Measurements from ENCODE around the gene CACNA1B.

Gene CACNA1B

DNA sequence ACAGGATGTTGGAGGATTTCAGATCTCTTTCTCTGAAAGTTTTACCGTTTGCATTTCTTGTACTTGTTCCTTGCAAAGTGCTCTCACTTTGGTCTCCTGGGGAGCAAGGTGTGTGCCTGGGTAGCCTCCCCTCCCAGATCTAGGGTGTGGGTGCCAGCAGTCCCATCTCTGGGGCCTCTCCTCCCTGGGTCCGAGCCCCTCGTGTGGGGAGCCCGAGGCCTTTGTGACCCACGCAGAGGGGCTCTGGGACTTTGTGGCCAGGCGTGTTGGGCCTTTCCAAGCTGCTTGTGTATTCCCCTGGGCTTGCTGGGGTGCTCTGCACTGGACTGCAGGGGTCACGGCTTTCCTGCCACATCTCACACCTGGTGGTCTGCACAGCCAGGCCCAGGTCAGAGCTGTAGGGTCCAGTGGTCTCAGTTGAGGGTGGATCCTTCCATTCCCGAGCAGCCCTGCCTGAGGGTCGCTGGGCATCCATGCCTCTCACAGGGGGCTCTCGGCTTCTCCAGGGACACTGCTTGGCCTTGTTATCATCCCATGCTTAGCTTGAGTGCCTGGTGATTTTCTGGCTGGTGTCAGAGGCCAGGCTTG is 96.3 kb downstream of the CACNA1B start:
- WGBS (ENCODE audit: extremely low coverage, insufficient coverage, low lambda C conversion rate), result no CpG with 5 or more reads among the region's 10 CpGs

DNA sequence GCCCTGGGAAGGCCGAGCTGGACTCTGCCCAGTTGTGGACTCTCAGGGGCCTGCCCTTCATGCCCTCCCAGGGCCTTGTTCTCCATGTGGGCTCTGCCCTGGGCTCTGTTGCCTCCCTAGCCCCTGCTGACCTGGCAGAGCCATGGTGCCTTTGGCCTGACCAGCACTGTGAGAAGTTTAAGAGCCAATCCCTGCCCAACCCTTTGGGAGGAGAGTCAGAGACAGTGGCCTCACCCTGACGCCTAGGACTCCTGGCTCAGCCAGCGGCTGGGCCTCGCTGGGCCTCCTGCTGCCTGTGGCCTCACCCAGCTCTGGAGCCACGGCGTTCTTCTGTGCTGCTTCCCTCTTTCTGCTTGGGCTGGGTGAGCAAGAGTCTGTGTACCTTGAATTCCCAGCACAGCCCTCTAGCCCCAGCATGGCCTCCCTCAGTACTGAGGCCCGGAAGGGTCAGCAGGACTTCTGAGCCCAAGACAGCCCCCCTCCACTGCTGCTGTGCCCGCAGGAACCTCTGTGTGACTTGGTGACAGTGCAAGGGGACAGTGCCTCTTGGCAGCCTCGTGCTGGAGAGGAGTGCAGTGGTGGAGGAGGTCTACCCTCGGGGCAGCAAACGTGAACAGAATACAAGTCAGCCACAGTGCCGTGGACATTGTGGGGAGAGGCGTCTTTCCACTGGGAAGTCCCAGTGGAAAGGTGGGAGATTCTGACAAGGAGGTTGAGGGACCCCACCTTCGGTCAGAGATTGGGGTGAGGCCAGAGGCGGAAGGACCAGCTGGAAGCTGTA is 97.4 kb downstream of the CACNA1B start:
- WGBS (ENCODE audit: extremely low coverage, insufficient coverage, low lambda C conversion rate), result no CpG with 5 or more reads among the region's 15 CpGs
- Histone ChIP-seq H2BK5ac (ENCODE audit: low read length) (no peak overlapping the region), H4K8ac (ENCODE audit: low read depth, low read length) (no peak overlapping the region), H3K4me2 (ENCODE audit: low read length) (no peak overlapping the region), H4K5ac (ENCODE audit: low read length) (no peak overlapping the region), H2BK120ac (ENCODE audit: low read depth, low read length) (no peak overlapping the region), H3K4me1 (ENCODE audit: control insufficient read depth, low read depth, low read length) (no peaks in the 10 kb centered on the region), H3K56ac (ENCODE audit: low read length) (no peak overlapping the region), H3K4me3 (ENCODE audit: low read length) (no peak overlapping the region), H3K9ac (ENCODE audit: low read length) (no peak overlapping the region), H3K79me2 (ENCODE audit: control insufficient read depth, insufficient read depth, low read length) (no peaks in the 10 kb centered on the region), H2AK5ac (ENCODE audit: low read length) (no peak overlapping the region), H3K18ac (ENCODE audit: low read length) (no peak overlapping the region), H3K36me3 (ENCODE audit: control insufficient read depth, insufficient read depth, low read length) (no peaks in the 10 kb centered on the region), H3K27me3 (ENCODE audit: insufficient read depth, low read length, poor library complexity) (no peaks in the 10 kb centered on the region), H3K27ac (ENCODE audit: low read depth, low read length) (no peak overlapping the region), H3K79me1 (ENCODE audit: low read length) (no peaks in the 10 kb centered on the region), H3K23ac (ENCODE audit: low read length) (no peak overlapping the region), H3K4ac (ENCODE audit: low read depth, low read length) (no peak overlapping the region), H2BK15ac (replicated peaks; ENCODE audit: low read depth) (no peak overlapping the region)
- no peak for DNase-seq

More for the DNA sequence above, 96.3 kb downstream of the CACNA1B start:
- Histone ChIP-seq H3K27ac (ENCODE audit: low read depth, low read length) (no peak overlapping the region), H2BK15ac (replicated peaks; ENCODE audit: low read depth) (no peak overlapping the region), H3K4me2 (ENCODE audit: low read length) (no peak overlapping the region), H3K4me1 (ENCODE audit: control insufficient read depth, low read depth, low read length) (no peaks in the 10 kb centered on the region), H3K79me2 (ENCODE audit: control insufficient read depth, insufficient read depth, low read length) (no peaks in the 10 kb centered on the region), H3K9ac (ENCODE audit: low read length) (no peak overlapping the region), H3K23ac (ENCODE audit: low read length) (no peak overlapping the region), H3K79me1 (ENCODE audit: low read length) (no peaks in the 10 kb centered on the region), H2BK5ac (ENCODE audit: low read length) (no peak overlapping the region), H3K4me3 (ENCODE audit: low read length) (no peak overlapping the region), H3K56ac (ENCODE audit: low read length) (no peak overlapping the region), H3K4ac (ENCODE audit: low read depth, low read length) (no peak overlapping the region), H4K5ac (ENCODE audit: low read length) (no peak overlapping the region), H3K27me3 (ENCODE audit: insufficient read depth, low read length, poor library complexity) (no peaks in the 10 kb centered on the region), H4K8ac (ENCODE audit: low read depth, low read length) (no peak overlapping the region), H3K18ac (ENCODE audit: low read length) (no peak overlapping the region), H2AK5ac (ENCODE audit: low read length) (no peak overlapping the region), H3K36me3 (ENCODE audit: control insufficient read depth, insufficient read depth, low read length) (no peaks in the 10 kb centered on the region), H2BK120ac (ENCODE audit: low read depth, low read length) (no peak overlapping the region)
- no peak for DNase-seq

DNA sequence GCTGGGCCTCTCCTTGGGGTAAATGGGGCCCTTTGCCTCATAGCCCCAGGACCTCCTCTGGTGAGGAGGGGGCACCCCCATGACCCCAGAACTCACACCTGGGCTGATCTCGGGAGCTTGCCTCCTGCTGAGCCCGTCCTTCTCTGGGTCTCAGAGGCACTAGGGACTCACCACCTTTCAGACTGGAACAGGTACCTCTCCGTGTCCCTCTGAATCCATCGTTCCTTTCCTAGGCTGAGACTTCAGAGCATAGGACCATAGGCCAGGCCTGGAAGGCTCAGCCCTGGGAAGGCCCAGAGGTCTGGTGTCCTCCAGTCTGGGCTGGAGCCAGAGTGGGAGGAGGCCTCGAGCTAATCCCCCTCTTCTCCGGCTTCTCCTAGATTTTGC is 97.9 kb downstream of the CACNA1B start:
- H3K4ac ChIP-seq (ENCODE audit: low read depth, low read length), result no peak overlapping the region
- no peak overlapping the region for H4K8ac ChIP-seq (ENCODE audit: low read depth, low read length)
- no peaks in the 10 kb centered on the region for H3K27me3 ChIP-seq (ENCODE audit: insufficient read depth, low read length, poor library complexity)
- H3K56ac ChIP-seq (ENCODE audit: low read length), result no peak overlapping the region
- H2AK5ac ChIP-seq (ENCODE audit: low read length), result no peak overlapping the region
- H2BK5ac ChIP-seq (ENCODE audit: low read length), result no peak overlapping the region
- no peak overlapping the region for H3K27ac ChIP-seq (ENCODE audit: low read depth, low read length)
- WGBS (ENCODE audit: extremely low coverage, insufficient coverage, low lambda C conversion rate), result no CpG with 5 or more reads among the region's 6 CpGs
- H3K4me2 ChIP-seq (ENCODE audit: low read length), result no peak overlapping the region
- no peak overlapping the region for H3K9ac ChIP-seq (ENCODE audit: low read length)
- H3K4me3 ChIP-seq (ENCODE audit: low read length), result no peak overlapping the region
- H3K36me3 ChIP-seq (ENCODE audit: control insufficient read depth, insufficient read depth, low read length), result no peaks in the 10 kb centered on the region
- H4K5ac ChIP-seq (ENCODE audit: low read length), result no peak overlapping the region
- no peak overlapping the region for H3K23ac ChIP-seq (ENCODE audit: low read length)
- no peaks in the 10 kb centered on the region for H3K4me1 ChIP-seq (ENCODE audit: control insufficient read depth, low read depth, low read length)
- no peak overlapping the region for H2BK120ac ChIP-seq (ENCODE audit: low read depth, low read length)
- H3K79me1 ChIP-seq (ENCODE audit: low read length), result no peaks in the 10 kb centered on the region
- no peak overlapping the region for H3K18ac ChIP-seq (ENCODE audit: low read length)
- no peak overlapping the region for H2BK15ac ChIP-seq (replicated peaks; ENCODE audit: low read depth)
- no peak for DNase-seq
- H3K79me2 ChIP-seq (ENCODE audit: control insufficient read depth, insufficient read depth, low read length), result no peaks in the 10 kb centered on the region

DNA sequence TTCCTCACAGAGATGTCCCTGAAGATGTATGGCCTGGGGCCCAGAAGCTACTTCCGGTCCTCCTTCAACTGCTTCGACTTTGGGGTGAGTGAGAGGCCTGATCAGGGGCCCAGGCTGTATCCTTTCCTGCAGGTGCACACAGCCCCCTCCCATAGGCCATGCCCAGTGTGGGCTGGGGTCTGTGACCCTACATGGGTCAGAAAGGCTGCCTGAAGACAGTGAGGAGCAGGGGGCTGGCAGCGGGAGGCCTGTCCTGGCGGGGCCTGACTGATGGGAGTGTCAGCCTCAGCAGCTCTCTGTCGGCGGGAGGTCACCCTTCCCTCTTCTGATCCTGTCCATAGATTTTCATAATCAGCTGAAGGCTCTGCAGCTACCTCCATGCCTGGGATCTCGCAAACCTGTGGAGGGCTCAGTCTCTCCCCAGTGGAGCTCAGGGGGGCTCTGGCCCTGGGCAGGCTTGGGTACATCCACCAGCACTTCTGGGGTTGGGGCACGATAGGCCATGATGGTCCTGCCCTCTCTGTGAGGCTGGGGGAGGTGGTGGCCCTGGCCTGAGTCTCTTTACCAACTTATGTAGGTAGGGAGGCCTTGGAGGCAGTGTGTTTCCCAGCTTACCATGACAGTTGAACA is 98.5 kb downstream of the CACNA1B start:
- no peak overlapping the region for H4K8ac ChIP-seq (ENCODE audit: low read depth, low read length)
- H3K27me3 ChIP-seq (ENCODE audit: insufficient read depth, low read length, poor library complexity), result no peaks in the 10 kb centered on the region
- H3K27ac ChIP-seq (ENCODE audit: low read depth, low read length), result no peak overlapping the region
- H3K79me2 ChIP-seq (ENCODE audit: control insufficient read depth, insufficient read depth, low read length), result no peaks in the 10 kb centered on the region
- WGBS (ENCODE audit: extremely low coverage, insufficient coverage, low lambda C conversion rate), result no CpG with 5 or more reads among the region's 8 CpGs
- no peak for DNase-seq
- no peak overlapping the region for H4K5ac ChIP-seq (ENCODE audit: low read length)
- no peak overlapping the region for H3K18ac ChIP-seq (ENCODE audit: low read length)
- no peak overlapping the region for H3K4me3 ChIP-seq (ENCODE audit: low read length)
- no peak overlapping the region for H3K56ac ChIP-seq (ENCODE audit: low read length)
- H3K23ac ChIP-seq (ENCODE audit: low read length), result no peak overlapping the region
- H2AK5ac ChIP-seq (ENCODE audit: low read length), result no peak overlapping the region
- no peak overlapping the region for H2BK120ac ChIP-seq (ENCODE audit: low read depth, low read length)
- H3K79me1 ChIP-seq (ENCODE audit: low read length), result no peaks in the 10 kb centered on the region
- no peak overlapping the region for H2BK15ac ChIP-seq (replicated peaks; ENCODE audit: low read depth)
- no peaks in the 10 kb centered on the region for H3K4me1 ChIP-seq (ENCODE audit: control insufficient read depth, low read depth, low read length)
- no peak overlapping the region for H3K4ac ChIP-seq (ENCODE audit: low read depth, low read length)
- H3K9ac ChIP-seq (ENCODE audit: low read length), result no peak overlapping the region
- H3K4me2 ChIP-seq (ENCODE audit: low read length), result no peak overlapping the region
- H2BK5ac ChIP-seq (ENCODE audit: low read length), result no peak overlapping the region
- no peaks in the 10 kb centered on the region for H3K36me3 ChIP-seq (ENCODE audit: control insufficient read depth, insufficient read depth, low read length)

DNA sequence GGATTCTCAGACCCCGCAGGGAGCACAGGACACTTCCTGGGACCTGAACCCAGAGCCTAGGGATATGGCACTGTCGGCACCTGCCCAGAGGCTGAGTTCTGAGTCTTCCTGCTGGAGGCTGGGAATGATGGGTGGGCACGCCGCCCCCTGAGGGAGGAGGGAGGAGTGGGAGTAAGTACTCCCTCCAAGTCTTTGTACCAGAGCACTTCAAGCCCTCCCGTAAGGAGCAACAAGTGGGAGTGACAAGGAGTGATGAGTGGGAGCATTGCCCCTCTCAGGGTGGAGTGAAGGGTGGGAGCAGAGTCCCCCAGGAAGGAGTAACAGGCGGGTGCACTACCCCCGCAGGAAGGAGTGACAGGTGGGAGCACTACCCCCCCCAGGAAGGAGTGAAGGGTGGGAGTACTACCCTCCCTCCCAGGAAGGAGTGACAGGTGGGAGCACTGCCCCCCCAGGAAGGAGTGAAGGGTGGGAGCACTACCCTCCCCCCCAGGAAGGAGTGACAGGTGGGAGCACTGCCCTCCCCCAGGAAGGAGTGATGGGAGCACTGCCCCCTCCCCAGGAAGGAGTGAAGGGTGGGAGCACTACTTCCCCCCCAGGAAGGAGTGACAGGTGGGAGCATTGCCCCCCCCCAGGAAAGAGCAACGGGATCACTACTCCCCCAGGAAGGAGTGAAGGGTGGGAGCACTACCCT is 100.1 kb downstream of the CACNA1B start:
- no CpG with 5 or more reads among the region's 8 CpGs for WGBS (ENCODE audit: extremely low coverage, insufficient coverage, low lambda C conversion rate)

More for the DNA sequence above, 100.1 kb downstream of the CACNA1B start:
- Histone ChIP-seq H4K8ac (ENCODE audit: low read depth, low read length) (no peak overlapping the region), H3K4me1 (ENCODE audit: control insufficient read depth, low read depth, low read length) (no peaks in the 10 kb centered on the region), H3K18ac (ENCODE audit: low read length) (no peak overlapping the region), H3K4me3 (ENCODE audit: low read length) (no peak overlapping the region), H2BK120ac (ENCODE audit: low read depth, low read length) (no peak overlapping the region), H2AK5ac (ENCODE audit: low read length) (no peak overlapping the region), H4K5ac (ENCODE audit: low read length) (no peak overlapping the region), H3K9ac (ENCODE audit: low read length) (no peak overlapping the region), H3K4me2 (ENCODE audit: low read length) (no peak overlapping the region), H3K56ac (ENCODE audit: low read length) (no peak overlapping the region), H3K79me1 (ENCODE audit: low read length) (no peaks in the 10 kb centered on the region), H2BK5ac (ENCODE audit: low read length) (no peak overlapping the region), H3K23ac (ENCODE audit: low read length) (no peak overlapping the region), H3K79me2 (ENCODE audit: control insufficient read depth, insufficient read depth, low read length) (no peaks in the 10 kb centered on the region), H3K27ac (ENCODE audit: low read depth, low read length) (no peak overlapping the region), H2BK15ac (replicated peaks; ENCODE audit: low read depth) (no peak overlapping the region), H3K4ac (ENCODE audit: low read depth, low read length) (no peak overlapping the region), H3K36me3 (ENCODE audit: control insufficient read depth, insufficient read depth, low read length) (peaks cover 2% of the 10 kb centered on the region), H3K27me3 (ENCODE audit: insufficient read depth, low read length, poor library complexity) (no peaks in the 10 kb centered on the region)
- no peak for DNase-seq
